Nephron progenitor cell (in vitro differentiated cells): ENCODE data around the gene C10orf143.

ENCODE experiments used
- DNase-seq: peaks from one replicate; pipeline ENCODE4 v3.0.0; 2021
- H3K27ac Mint-ChIP-seq: 2 replicates; pipeline ENCODE4 v1.8.0; 2021; ENCODE audit warnings: mild to moderate bottlenecking, moderate library complexity, mixed read lengths
- H3K27me3 Mint-ChIP-seq: 2 replicates; pipeline ENCODE4 v1.8.0; 2021; ENCODE audit warnings: mild to moderate bottlenecking, low read depth, mixed read lengths; ENCODE audit not compliant: poor library complexity
- H3K36me3 Mint-ChIP-seq: 2 replicates; pipeline ENCODE4 v1.8.0; 2021; ENCODE audit warnings: low read depth, mixed read lengths
- H3K4me1 Mint-ChIP-seq: 2 replicates; pipeline ENCODE4 v1.8.0; 2021; ENCODE audit warnings: mixed read lengths
- H3K4me3 Mint-ChIP-seq: 2 replicates; pipeline ENCODE4 v1.8.0; 2021; ENCODE audit warnings: mild to moderate bottlenecking, moderate library complexity, mixed read lengths
- H3K9me3 Mint-ChIP-seq: 2 replicates; pipeline ENCODE4 v1.8.0; 2021; ENCODE audit warnings: mild to moderate bottlenecking, moderate library complexity, mixed read lengths
- CTCF ChIP-seq: fragments of 200-600 bp; sonication (generic); IDR thresholded peaks from 2 replicates; pipeline ENCODE4 v1.5.0; 2021; ENCODE audit warnings: antibody characterized with exemption

C10orf143 gene

GRCh38 chr10:130062201-130062600, 48.4 kb downstream of the C10orf143 start:
- no peaks in the 10 kb centered on the region for H3K36me3 Mint-ChIP-seq
- TF ChIP-seq CTCF, result no peak
- no peak overlapping the region for H3K27ac Mint-ChIP-seq
- H3K27me3 Mint-ChIP-seq, result peaks cover 3% of the 10 kb centered on the region
- H3K4me1 Mint-ChIP-seq, result no peaks in the 10 kb centered on the region
- no peak overlapping the region for H3K4me3 Mint-ChIP-seq
- DNase-seq, result no peak
- peaks cover 2% of the 10 kb centered on the region for H3K9me3 Mint-ChIP-seq

- peaks cover 6% of the 10 kb centered on the region for H3K9me3 Mint-ChIP-seq
- H3K36me3 Mint-ChIP-seq, result no peaks in the 10 kb centered on the region
- no peak overlapping the region for H3K27ac Mint-ChIP-seq
- no peaks in the 10 kb centered on the region for H3K4me1 Mint-ChIP-seq
- DNase-seq, result no peak
- no peak overlapping the region for H3K4me3 Mint-ChIP-seq
- H3K27me3 Mint-ChIP-seq, result peaks cover 3% of the 10 kb centered on the region
- no peak for TF ChIP-seq CTCF
Measured at GRCh38 chr10:130061760-130062159, 48.9 kb downstream of the C10orf143 start.

- H3K4me1 Mint-ChIP-seq, result no peaks in the 10 kb centered on the region
- H3K36me3 Mint-ChIP-seq, result no peaks in the 10 kb centered on the region
- H3K27me3 Mint-ChIP-seq, result peaks cover 8% of the 10 kb centered on the region
- no peak overlapping the region for H3K27ac Mint-ChIP-seq
- no peak for DNase-seq
- H3K4me3 Mint-ChIP-seq, result no peak overlapping the region
- no peak for TF ChIP-seq CTCF
- peaks cover 37% of the 10 kb centered on the region for H3K9me3 Mint-ChIP-seq
Measured at GRCh38 chr10:130054021-130054420, 56.6 kb downstream of the C10orf143 start.

GRCh38 chr10:130053561-130053960, 57.1 kb downstream of the C10orf143 start:
- no peaks in the 10 kb centered on the region for H3K4me1 Mint-ChIP-seq
- no peak for DNase-seq
- no peak overlapping the region for H3K27ac Mint-ChIP-seq
- H3K4me3 Mint-ChIP-seq, result no peak overlapping the region
- TF ChIP-seq CTCF, result no peak
- no peaks in the 10 kb centered on the region for H3K36me3 Mint-ChIP-seq
- H3K9me3 Mint-ChIP-seq, result peaks cover 37% of the 10 kb centered on the region
- H3K27me3 Mint-ChIP-seq, result peaks cover 13% of the 10 kb centered on the region

GRCh38 chr10:130052193-130052592, 58.4 kb downstream of the C10orf143 start:
- H3K4me3 Mint-ChIP-seq, result no peak overlapping the region

More at GRCh38 chr10:130052193-130052592, 58.4 kb downstream of the C10orf143 start:
- H3K4me1 Mint-ChIP-seq, result no peaks in the 10 kb centered on the region
- peaks cover 19% of the 10 kb centered on the region for H3K27me3 Mint-ChIP-seq
- no peak for DNase-seq
- peaks cover 36% of the 10 kb centered on the region for H3K9me3 Mint-ChIP-seq
- no peak overlapping the region for H3K27ac Mint-ChIP-seq
- H3K36me3 Mint-ChIP-seq, result no peaks in the 10 kb centered on the region
- TF ChIP-seq CTCF, result no peak
